Amygdala (tissue), 56 donors: ENCODE data around the gene TEF.

Source experiments
- DNase-seq, 56 donors: peaks; one replicate each; lab custom pipeline; 2025; lab: John Stamatoyannopoulos, UW

The TEF gene

GRCh38 chr22:41381329-41382097, at the start of gene TEF:
TSS of gene TEF (plus strand) at chr22:41381942. CDS start at chr22:41382045, 103 bp downstream.
- peak; percentile 92 to 100 (median 99) for DNase-seq

GRCh38 chr22:41332217-41332939, 49.4 kb upstream of the TEF start:
- no peak for DNase-seq

- no peak for DNase-seq
Measured at GRCh38 chr22:41333806-41334205, 47.9 kb upstream of the TEF start.

GRCh38 chr22:41334215-41334614, 47.5 kb upstream of the TEF start:
- DNase-seq, result no peak

- DNase-seq, result no peak
Measured at GRCh38 chr22:41334951-41335635, 46.6 kb upstream of the TEF start.

- DNase-seq, result no peak
Measured at GRCh38 chr22:41338614-41339212, 43.0 kb upstream of the TEF start.

- no peak for DNase-seq
Measured at GRCh38 chr22:41339823-41340222, 41.9 kb upstream of the TEF start.

- DNase-seq, result no peak
Measured at GRCh38 chr22:41340357-41340756, 41.4 kb upstream of the TEF start.

- no peak for DNase-seq
Measured at GRCh38 chr22:41341012-41341411, 40.7 kb upstream of the TEF start.

GRCh38 chr22:41341990-41342389, 39.8 kb upstream of the TEF start:
- no peak for DNase-seq

- no peak for DNase-seq
Measured at GRCh38 chr22:41343300-41343699, 38.4 kb upstream of the TEF start.

- DNase-seq, result no peak
Measured at GRCh38 chr22:41343717-41344116, 38.0 kb upstream of the TEF start.

GRCh38 chr22:41344189-41344788, 37.5 kb upstream of the TEF start:
- no peak for DNase-seq

GRCh38 chr22:41345807-41346335, 35.9 kb upstream of the TEF start:
- DNase-seq, result no peak

- DNase-seq, result peak in 3 of 56 donors; percentile 7 to 27 (median 25)
Measured at GRCh38 chr22:41347066-41347859, 34.5 kb upstream of the TEF start.

GRCh38 chr22:41348964-41349484, 32.7 kb upstream of the TEF start:
- DNase-seq, result no peak

- DNase-seq, result no peak
Measured at GRCh38 chr22:41350087-41350486, 31.7 kb upstream of the TEF start.

- no peak for DNase-seq
Measured at GRCh38 chr22:41351011-41351410, 30.7 kb upstream of the TEF start.

- no peak for DNase-seq
Measured at GRCh38 chr22:41352058-41352457, 29.7 kb upstream of the TEF start.
